Testis (tissue), 3 donors: ENCODE measurements around the gene FUT9. TPM values are rescaled to one million over a fixed set of nuclear protein-coding genes. Genes with fewer than 3 reads are reported as not detected.

Experiments
- DNase-seq: peaks from one replicate; pipeline ENCODE4 v3.0.0-alpha.2; 2019
- H3K27ac ChIP-seq, 2 donors: fragments of 200-600 bp; sonication (generic); one replicate each; pipeline ENCODE4 v1.5.1; 2019
- H3K27me3 ChIP-seq: fragments of 200-600 bp; sonication (generic); one replicate; pipeline ENCODE4 v1.5.1; 2019
- H3K36me3 ChIP-seq: fragments of 200-600 bp; sonication (generic); one replicate; pipeline ENCODE4 v1.5.1; 2017; ENCODE audit warnings: low read depth; ENCODE audit errors: missing control alignments
- H3K4me1 ChIP-seq: fragments of 200-600 bp; sonication (generic); one replicate; pipeline ENCODE4 v1.5.1; 2019
- H3K4me3 ChIP-seq, 2 donors: fragments of 200-600 bp; sonication (generic); one replicate each; pipeline ENCODE4 v1.5.1; 2017 to 2019
- H3K9me3 ChIP-seq: fragments of 200-600 bp; sonication (generic); one replicate; pipeline ENCODE4 v1.5.1; 2017
- CTCF ChIP-seq, 3 experiments: fragments of 450-650 bp in 2 of 3; fragments of 200-600 bp in 1 of 3; sonication (generic) in 1 of 3; IDR thresholded peaks; one replicate each; pipeline ENCODE4 v1.5.1; 2016 to 2019; ENCODE audit warnings: antibody characterized with exemption in 3 of 3, mild to moderate bottlenecking in 2 of 3, moderate library complexity in 1 of 3
- POLR2A ChIP-seq: fragments of 450-650 bp; IDR thresholded peaks from one replicate; pipeline ENCODE4 v1.6.1; 2017; ENCODE audit warnings: antibody characterized with exemption, mild to moderate bottlenecking, moderate library complexity
- WGBS, 2 donors: methylation state at CpG; one replicate each; pipeline ENCODE4 v1.1.5; 2018; 5-methylcytosine and 5-hydroxymethylcytosine counted together
- intact Hi-C: fragments of 100-400 bp; cut with DNase I; formaldehyde crosslinking; loops from one replicate; pipeline ENCODE4 v1.15.1; 2023; ENCODE audit warnings: low total_unique reads
- polyA plus RNA-seq: library from polyadenylated mRNA; stranded (reverse); fragments of 350-450 nt; fragmentation: Illumina TruSeq; extraction: RNeasy Lipid Tissue Mini Kit (QIAGEN cat#74804); gene quantifications from one replicate; pipeline ENCODE4 v1.2.3, GENCODE V29; 2014; ENCODE audit warnings: low read depth, low replicate concordance; ENCODE audit not compliant: insufficient read depth
- total RNA-seq, 2 donors: library from RNA; depleted of rRNA; stranded (reverse); fragments of >200 nt; gene quantifications; one replicate each; pipeline ENCODE4 v1.2.3, GENCODE V29; 2016

The FUT9 gene
- total and polyA plus RNA-seq, 3 donors from 2014 or later, result 0.12 to 0.24 TPM; not detected in 1

- intact Hi-C loops, result no loop called here
- Histone ChIP-seq H3K27ac (no peak overlapping the region), H3K27me3 (no peaks in the 10 kb centered on the region), H3K4me1 (no peaks in the 10 kb centered on the region), H3K4me3 (no peak overlapping the region), H3K36me3 (no peaks in the 10 kb centered on the region), H3K9me3 (no peaks in the 10 kb centered on the region)
- 47 to 61% methylated on average over 4 of the region's 4 CpGs for WGBS, 2 donors
- no peak for DNase-seq
- TF ChIP-seq POLR2A, result no peak
- no peak for TF ChIP-seq CTCF (IDR thresholded peaks at IDR 0.05)
Measured at GRCh38 chr6:96058082-96058481, 42.3 kb downstream of the FUT9 start.

GRCh38 chr6:96059586-96059985 lies 43.8 kb downstream of the FUT9 start:
- DNase-seq, result no peak
- Histone ChIP-seq H3K27me3 (no peaks in the 10 kb centered on the region), H3K4me3 (no peak overlapping the region), H3K27ac (no peak overlapping the region), H3K9me3 (no peaks in the 10 kb centered on the region), H3K4me1 (no peaks in the 10 kb centered on the region), H3K36me3 (no peaks in the 10 kb centered on the region)
- intact Hi-C loops, result no loop called here
- 69 to 72% methylated on average over 1 of the region's 1 CpG for WGBS, 2 donors
- TF ChIP-seq CTCF (IDR thresholded peaks at IDR 0.05) (no peak), POLR2A (no peak)

- TF ChIP-seq POLR2A (no peak), CTCF (IDR thresholded peaks at IDR 0.05) (no peak)
- H3K36me3 ChIP-seq, result no peaks in the 10 kb centered on the region
- intact Hi-C loops, result no loop called here
- 91 to 95% methylated on average over 2 of the region's 2 CpGs for WGBS, 2 donors
- no peaks in the 10 kb centered on the region for H3K27me3 ChIP-seq
- no peak for DNase-seq
- H3K4me3 ChIP-seq, result no peak overlapping the region
- H3K27ac ChIP-seq, result no peak overlapping the region
- no peaks in the 10 kb centered on the region for H3K9me3 ChIP-seq
- no peaks in the 10 kb centered on the region for H3K4me1 ChIP-seq
Measured at GRCh38 chr6:96060249-96060648, 44.5 kb downstream of the FUT9 start.

GRCh38 chr6:96065213-96065612 lies 49.4 kb downstream of the FUT9 start:
- Histone ChIP-seq H3K4me1 (no peaks in the 10 kb centered on the region), H3K9me3 (no peaks in the 10 kb centered on the region), H3K27me3 (no peaks in the 10 kb centered on the region), H3K36me3 (no peaks in the 10 kb centered on the region), H3K27ac (no peak overlapping the region), H3K4me3 (no peak overlapping the region)
- TF ChIP-seq POLR2A (no peak), CTCF (IDR thresholded peaks at IDR 0.05) (no peak)
- intact Hi-C loops, result no loop called here
- 74% methylated on average over 2 of the region's 2 CpGs for WGBS, 2 donors
- no peak for DNase-seq

- H3K4me3 ChIP-seq, result no peak overlapping the region
- intact Hi-C loops, result no loop called here
- 87 to 88% methylated on average over 1 of the region's 1 CpG for WGBS, 2 donors
Measured at GRCh38 chr6:96066376-96066775, 50.6 kb downstream of the FUT9 start.

More at GRCh38 chr6:96066376-96066775, 50.6 kb downstream of the FUT9 start:
- no peaks in the 10 kb centered on the region for H3K27me3 ChIP-seq
- no peak for TF ChIP-seq POLR2A
- TF ChIP-seq CTCF (IDR thresholded peaks at IDR 0.05), result no peak
- no peaks in the 10 kb centered on the region for H3K36me3 ChIP-seq
- DNase-seq, result no peak
- no peaks in the 10 kb centered on the region for H3K4me1 ChIP-seq
- H3K27ac ChIP-seq, result no peak overlapping the region
- H3K9me3 ChIP-seq, result no peaks in the 10 kb centered on the region
